Thymus (tissue), 11 donors: ENCODE data around the gene LCNL1. TPM values are rescaled to one million over a fixed set of nuclear protein-coding genes. Genes with fewer than 3 reads are reported as not detected.

Experiments
- DNase-seq, 9 donors: peaks; one replicate each; pipeline ENCODE4 v3.0.0-alpha.2; 2013; ENCODE audit warnings: low spot score in 9 of 9, low read depth in 6 of 9, missing footprints in 1 of 9
- H3K27ac ChIP-seq, 2 donors: one replicate each; pipeline ENCODE4 v1.5.1; 2013; ENCODE audit warnings: control low read depth in 1 of 2, low read depth in 1 of 2, low read length in 1 of 2, mild to moderate bottlenecking in 1 of 2, moderate library complexity in 1 of 2
- H3K27me3 ChIP-seq, 2 donors: one replicate each; pipeline ENCODE4 v1.5.1; 2013; ENCODE audit warnings: low read length in 1 of 2; ENCODE audit not compliant: control insufficient read depth in 2 of 2, insufficient read depth in 1 of 2
- H3K36me3 ChIP-seq, 2 donors: one replicate each; pipeline ENCODE4 v1.5.1; 2013; ENCODE audit warnings: low read length in 1 of 2, mild to moderate bottlenecking in 1 of 2, moderate library complexity in 1 of 2; ENCODE audit not compliant: control insufficient read depth in 2 of 2, insufficient read depth in 2 of 2
- H3K4me1 ChIP-seq, 2 donors: one replicate each; pipeline ENCODE4 v1.5.1; 2013; ENCODE audit warnings: low read length in 2 of 2; ENCODE audit not compliant: control insufficient read depth in 2 of 2, insufficient read depth in 2 of 2
- H3K4me3 ChIP-seq, 2 donors: one replicate each; pipeline ENCODE4 v1.5.1; 2013; ENCODE audit warnings: low read length in 2 of 2, control low read depth in 1 of 2, mild to moderate bottlenecking in 1 of 2
- H3K9me3 ChIP-seq, 2 donors: one replicate each; pipeline ENCODE4 v1.5.1; 2013; ENCODE audit warnings: low read length in 1 of 2, mild to moderate bottlenecking in 1 of 2; ENCODE audit not compliant: control insufficient read depth in 2 of 2, insufficient read depth in 1 of 2
- WGBS: extraction: QIAGEN DNeasy Blood & Tissue Kit; methylation state at CpG from one replicate; pipeline ENCODE4 v1.1.7; 2013; 5-methylcytosine and 5-hydroxymethylcytosine counted together
- polyA plus RNA-seq: library from polyadenylated mRNA; stranded (reverse); fragments of 200-250 nt; gene quantifications from one replicate; pipeline ENCODE4 v1.2.3, GENCODE V29; 2013
- total RNA-seq: library from RNA; stranded (reverse); fragments of 120-200 nt; gene quantifications from one replicate; pipeline ENCODE4 v1.2.4, GENCODE V29; 2013
- donor health status: healthy.

The LCNL1 gene
- total and polyA plus RNA-seq, 2 donors = 0.19 to 5.0 TPM

DNA sequence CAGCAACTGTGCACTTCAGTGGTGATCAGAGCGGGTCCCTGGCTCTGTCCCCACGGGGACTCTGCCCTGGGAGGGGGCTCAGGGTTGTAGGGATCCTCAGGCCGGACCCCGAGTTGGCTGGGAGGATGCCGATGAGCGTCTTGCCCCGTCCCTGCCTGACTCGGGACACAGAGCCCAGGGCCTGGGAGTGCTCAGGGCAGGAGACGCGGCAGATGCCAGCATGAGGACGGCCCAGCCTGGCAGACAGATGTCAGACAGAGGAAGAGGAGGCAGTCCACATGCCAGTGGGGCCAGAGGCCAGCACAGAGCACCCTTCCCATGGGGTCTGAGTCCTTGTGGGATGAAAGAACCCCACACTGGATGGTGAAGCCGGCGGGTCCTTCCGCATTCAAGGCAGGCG lies 19.5 kb upstream of the LCNL1 start:
- Histone ChIP-seq H3K27me3 (peaks cover 0 to 3% of the 10 kb centered on the region in 2 donors), H3K9me3 (peaks cover 0 to 7% of the 10 kb centered on the region in 2 donors), H3K36me3 (no peaks in the 10 kb centered on the region), H3K4me1 (peaks cover 40 to 70% of the 10 kb centered on the region in 2 donors), H3K27ac (no peak overlapping the region), H3K4me3 (no peak overlapping the region)
- no peak for DNase-seq
- WGBS = 97% methylated on average over 15 of the region's 15 CpGs

- Histone ChIP-seq H3K27me3 (peaks cover 0 to 3% of the 10 kb centered on the region in 2 donors), H3K4me3 (no peak overlapping the region), H3K4me1 (peaks cover 37 to 69% of the 10 kb centered on the region in 2 donors), H3K27ac (no peak overlapping the region), H3K9me3 (peaks cover 0 to 5% of the 10 kb centered on the region in 2 donors), H3K36me3 (no peaks in the 10 kb centered on the region)
- WGBS = 95% methylated on average over 12 of the region's 12 CpGs
- DNase-seq = no peak
Measured at GRCh38 chr9:136963751-136964150, 19.0 kb upstream of the LCNL1 start.

DNA sequence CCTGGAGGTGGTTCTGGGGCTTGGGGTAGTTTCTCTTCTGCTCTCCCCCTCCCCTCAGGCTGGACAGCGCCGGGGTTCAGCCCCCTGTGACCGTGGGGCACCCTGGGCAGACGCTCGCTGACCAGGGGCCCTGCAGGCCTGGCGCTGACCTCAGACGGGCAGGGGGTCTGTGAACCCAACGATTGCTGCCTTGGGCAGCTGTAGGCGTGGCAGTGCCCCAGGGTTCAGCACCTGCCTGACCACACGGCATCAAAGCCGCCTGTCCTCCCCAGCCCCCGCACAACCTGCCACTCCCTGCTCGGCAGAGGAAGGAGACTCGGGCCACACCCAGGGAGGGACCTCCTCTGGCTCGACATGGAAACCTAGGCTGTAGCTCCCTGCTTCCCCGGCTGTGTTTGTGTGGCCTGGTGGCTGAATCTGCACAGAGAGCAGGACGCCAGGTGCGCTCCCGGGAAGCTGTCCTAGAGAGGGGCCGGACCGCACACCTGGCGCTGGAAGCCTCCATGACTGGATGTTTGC lies 18.6 kb upstream of the LCNL1 start:
- 91% methylated on average over 22 of the region's 22 CpGs for WGBS
- peaks cover 0 to 3% of the 10 kb centered on the region in 2 donors for H3K27me3 ChIP-seq
- no peak overlapping the region for H3K4me3 ChIP-seq
- H3K4me1 ChIP-seq = peaks cover 32 to 64% of the 10 kb centered on the region in 2 donors
- no peak overlapping the region for H3K27ac ChIP-seq
- no peak for DNase-seq
- H3K36me3 ChIP-seq = no peaks in the 10 kb centered on the region
- peaks cover 0 to 4% of the 10 kb centered on the region in 2 donors for H3K9me3 ChIP-seq

GRCh38 chr9:136964833-136965422 lies 17.9 kb upstream of the LCNL1 start:
- peaks cover 0 to 3% of the 10 kb centered on the region in 2 donors for H3K27me3 ChIP-seq
- DNase-seq = no peak
- peaks cover 25 to 58% of the 10 kb centered on the region in 2 donors for H3K4me1 ChIP-seq
- H3K27ac ChIP-seq = peak overlapping the region in 1 of 2 donors; percentile 26
- WGBS = 95% methylated on average over 26 of the region's 26 CpGs
- no peaks in the 10 kb centered on the region for H3K36me3 ChIP-seq
- no peak overlapping the region for H3K4me3 ChIP-seq
- H3K9me3 ChIP-seq = peaks cover 0 to 4% of the 10 kb centered on the region in 2 donors

- Histone ChIP-seq H3K27me3 (peaks cover 0 to 3% of the 10 kb centered on the region in 2 donors), H3K4me1 (peaks cover 18 to 58% of the 10 kb centered on the region in 2 donors), H3K36me3 (no peaks in the 10 kb centered on the region), H3K4me3 (peak overlapping the region in 1 of 2 donors; percentile 29), H3K9me3 (peaks cover 0 to under 1% of the 10 kb centered on the region in 2 donors), H3K27ac (peak overlapping the region; percentile 53 to 58)
- WGBS = 24% methylated on average over 23 of the region's 23 CpGs
- peak in 2 of 9 donors; percentile 30 to 38 for DNase-seq
Measured at GRCh38 chr9:136965771-136966484, 16.9 kb upstream of the LCNL1 start.

DNA sequence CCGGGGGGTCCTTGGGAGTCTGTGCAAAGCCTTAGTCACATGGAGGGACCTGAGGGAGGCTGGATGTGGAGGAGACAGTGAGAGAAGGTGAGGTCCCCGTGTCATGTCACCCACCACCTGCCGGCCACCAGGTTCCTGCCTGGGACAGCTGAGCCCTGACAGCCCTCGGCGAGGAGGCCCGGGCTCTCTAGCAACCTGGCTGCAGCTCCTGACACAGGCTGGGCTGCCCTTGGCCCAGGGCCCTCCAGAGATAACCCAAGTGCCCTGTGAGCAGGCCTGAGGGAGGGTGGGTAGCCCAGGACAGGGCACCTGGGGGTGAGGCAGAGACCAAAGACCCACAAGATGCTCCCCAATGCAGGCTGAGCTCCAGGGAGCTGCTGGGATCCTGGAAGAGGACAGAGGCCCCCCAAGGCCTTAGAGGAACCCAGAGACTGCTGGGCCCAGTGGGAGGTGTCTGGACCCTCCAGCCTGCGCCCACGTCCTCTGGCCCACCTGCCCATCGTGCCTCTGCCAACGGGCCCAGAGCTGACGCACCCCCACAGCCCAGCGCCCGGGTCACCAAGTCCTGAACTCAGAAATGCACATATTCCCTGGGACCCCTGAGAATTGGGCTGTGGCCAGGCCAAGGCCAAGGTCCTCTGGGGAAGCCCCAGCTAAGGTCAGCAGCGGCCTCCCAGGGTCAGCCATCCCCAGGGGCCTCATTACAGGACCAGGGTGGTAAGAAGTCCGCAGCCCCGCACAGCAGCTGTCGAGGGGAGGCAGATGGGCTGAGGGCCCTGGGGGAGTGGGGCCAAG lies 14.3 kb upstream of the LCNL1 start:
- Histone ChIP-seq H3K27ac (no peak overlapping the region), H3K4me3 (no peak overlapping the region), H3K9me3 (no peaks in the 10 kb centered on the region), H3K36me3 (no peaks in the 10 kb centered on the region), H3K27me3 (peaks cover 2 to 3% of the 10 kb centered on the region in 2 donors), H3K4me1 (peaks cover 13 to 33% of the 10 kb centered on the region in 2 donors)
- WGBS = 93% methylated on average over 17 of the region's 17 CpGs
- no peak for DNase-seq

DNA sequence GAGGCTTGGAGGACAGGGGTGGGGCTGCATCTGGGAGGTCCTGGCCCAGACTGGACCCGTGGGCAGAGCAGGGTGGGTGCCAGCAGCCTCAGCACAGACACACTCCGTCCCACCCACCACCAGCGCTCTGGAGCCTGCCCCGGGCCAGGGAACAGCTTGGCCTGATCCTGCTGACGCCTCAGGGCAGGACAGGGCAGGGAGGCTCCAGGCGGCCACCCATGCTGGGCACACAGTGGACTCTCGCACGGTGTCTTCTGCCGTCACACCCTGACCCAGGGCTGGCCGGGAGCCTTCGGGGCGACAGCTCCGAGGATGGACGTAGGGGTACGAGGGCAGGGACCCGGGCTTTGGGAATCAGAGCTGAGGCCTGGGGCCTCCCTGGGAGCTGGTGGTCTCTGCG lies 13.6 kb upstream of the LCNL1 start:
- DNase-seq = no peak
- H3K27ac ChIP-seq = no peak overlapping the region
- H3K4me1 ChIP-seq = peaks cover 13 to 30% of the 10 kb centered on the region in 2 donors
- 95% methylated on average over 17 of the region's 17 CpGs for WGBS
- no peak overlapping the region for H3K4me3 ChIP-seq
- H3K9me3 ChIP-seq = no peaks in the 10 kb centered on the region
- H3K36me3 ChIP-seq = no peaks in the 10 kb centered on the region
- peaks cover 2 to 7% of the 10 kb centered on the region in 2 donors for H3K27me3 ChIP-seq

DNA sequence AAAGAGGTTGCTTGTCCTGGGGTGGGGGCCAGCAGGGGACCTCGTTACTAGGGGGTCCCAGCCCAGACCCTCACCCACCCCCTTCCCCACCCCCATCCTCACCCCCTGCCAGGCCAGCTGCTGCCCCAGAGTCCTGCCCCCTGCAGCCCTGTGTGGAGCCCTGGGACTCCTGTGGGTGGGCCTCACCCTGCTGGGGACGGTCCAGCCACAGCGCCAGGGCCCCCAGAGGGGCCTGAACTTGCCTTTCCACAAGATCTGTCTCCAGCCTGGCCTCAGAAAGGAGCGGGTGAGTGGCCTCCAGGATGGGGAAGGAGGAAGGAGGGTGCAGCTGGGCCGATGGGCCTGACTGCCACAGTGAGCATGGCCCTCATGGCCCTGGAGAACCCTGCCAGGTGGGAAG lies 13.0 kb upstream of the LCNL1 start:
- Histone ChIP-seq H3K9me3 (no peaks in the 10 kb centered on the region), H3K4me3 (no peak overlapping the region), H3K4me1 (peaks cover 10 to 24% of the 10 kb centered on the region in 2 donors), H3K27me3 (peaks cover 2 to 12% of the 10 kb centered on the region in 2 donors), H3K27ac (no peak overlapping the region), H3K36me3 (no peaks in the 10 kb centered on the region)
- WGBS = 96% methylated on average over 5 of the region's 5 CpGs
- no peak for DNase-seq
